GM12892 (cell line): ENCODE measurements around the gene SDCBP2.

Experiments used
- POLR2A ChIP-seq: IDR thresholded peaks from 2 replicates; pipeline ENCODE4 v1.6.1; 2011; ENCODE audit warnings: low read depth, low read length, control low read depth
- POLR2AphosphoS5 ChIP-seq: IDR thresholded peaks from 2 replicates; pipeline ENCODE4 v1.6.1; 2011; ENCODE audit warnings: low read depth, low read length, control low read depth

DNA sequence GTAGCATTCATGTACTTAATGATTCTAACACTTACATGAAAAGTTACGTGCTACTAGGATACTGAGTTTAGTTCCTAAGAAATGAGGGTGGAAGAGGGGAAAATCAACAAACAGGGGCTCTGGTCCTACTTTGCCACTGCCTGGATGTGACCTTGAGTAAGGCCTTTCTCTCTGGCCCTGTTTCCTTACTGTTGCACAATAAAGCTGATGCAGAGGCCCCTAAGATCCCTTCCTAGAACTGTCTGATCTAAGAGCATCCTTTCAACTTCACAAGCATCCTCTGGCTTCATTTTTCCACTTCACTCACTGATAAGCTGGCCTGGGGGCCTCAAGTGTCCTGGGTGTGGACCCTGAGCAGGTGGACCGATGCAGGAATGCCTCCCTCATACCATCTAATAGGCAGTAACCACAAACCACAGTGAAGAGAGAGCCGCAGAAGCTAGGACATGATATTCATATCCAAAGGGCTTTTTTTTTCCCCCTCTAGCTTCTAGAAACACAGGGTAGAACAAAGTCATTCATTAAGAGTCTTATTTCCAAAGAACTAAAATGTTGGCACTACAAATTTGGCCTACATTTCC is 42.4 kb upstream of the SDCBP2 start:
- TF ChIP-seq POLR2AphosphoS5 = no peak
- TF ChIP-seq POLR2A = no peak
